WERI-Rb-1 (cell line): Measurements from ENCODE around the gene WFDC10A.
"Not testable (repeated sequence)": the region's sequence is repeated elsewhere in the genome, so short reads cannot be mapped to it uniquely, and the experiment has no call there.

ENCODE experiments used
- DNase-seq: peaks from one replicate; pipeline ENCODE4 v3.0.0-alpha.2; 2020
- H3K27ac ChIP-seq: fragments of 250-450 bp; sonication (Bioruptor Pico); 2 replicates; pipeline ENCODE4 v1.5.1; 2020; ENCODE audit warnings: mild to moderate bottlenecking, moderate library complexity
- H3K27me3 ChIP-seq: fragments of 250-450 bp; sonication (Bioruptor Pico); 2 replicates; pipeline ENCODE4 v1.5.1; 2021; ENCODE audit warnings: mild to moderate bottlenecking, low read depth, moderate library complexity; ENCODE audit not compliant: insufficient read depth, severe bottlenecking
- H3K36me3 ChIP-seq: fragments of 250-450 bp; sonication (Bioruptor Pico); 2 replicates; pipeline ENCODE4 v1.5.1; 2020; ENCODE audit warnings: mild to moderate bottlenecking, moderate library complexity
- H3K4me3 ChIP-seq: 2 replicates; pipeline ENCODE4 v1.5.1; 2011; ENCODE audit warnings: low read depth, mild to moderate bottlenecking, control low read depth, low read length
- H3K9me3 ChIP-seq: fragments of 250-450 bp; sonication (Bioruptor Pico); 2 replicates; pipeline ENCODE4 v1.5.1; 2021; ENCODE audit warnings: mild to moderate bottlenecking, moderate library complexity; ENCODE audit not compliant: severe bottlenecking
- CTCF ChIP-seq: IDR thresholded peaks from 2 replicates; pipeline ENCODE4 v1.5.1; 2011; ENCODE audit warnings: low read depth, mild to moderate bottlenecking, control low read depth, inconsistent platforms, low read length

Gene WFDC10A

GRCh38 chr20:45629496-45630100 is at the start of gene WFDC10A:
Gene WFDC10A (plus strand): TSS chr20:45629739. CDS start chr20:45629814, 75 bp downstream.
- H3K4me3 ChIP-seq, result no peak within 1 kb of the TSS
- peak; percentile 90 for TF ChIP-seq CTCF
- no peaks in the 10 kb centered on the region for H3K9me3 ChIP-seq
- no peak within 1 kb of the TSS for H3K27ac ChIP-seq
- peak; percentile 65 for DNase-seq
- no peaks in the 10 kb centered on the region for H3K36me3 ChIP-seq
- H3K27me3 ChIP-seq, result no peaks in the 10 kb centered on the region

GRCh38 chr20:45581702-45582101 is 47.8 kb upstream of the WFDC10A start:
- Histone ChIP-seq H3K4me3 (no peak overlapping the region), H3K27me3 (no peaks in the 10 kb centered on the region), H3K9me3 (no peaks in the 10 kb centered on the region), H3K27ac (no peak overlapping the region), H3K36me3 (no peaks in the 10 kb centered on the region)
- TF ChIP-seq CTCF, result no peak
- no peak for DNase-seq

- H3K4me3 ChIP-seq, result no peak overlapping the region
- no peak overlapping the region for H3K27ac ChIP-seq
- no peak for TF ChIP-seq CTCF
Observed at GRCh38 chr20:45583502-45583901, 46.0 kb upstream of the WFDC10A start.

GRCh38 chr20:45584294-45584693 is 45.2 kb upstream of the WFDC10A start:
- H3K9me3 ChIP-seq, H3K36me3 ChIP-seq, H3K27ac ChIP-seq, DNase-seq, H3K27me3 ChIP-seq, H3K4me3 ChIP-seq: not testable (repeated sequence)

More at GRCh38 chr20:45583502-45583901, 46.0 kb upstream of the WFDC10A start:
- no peaks in the 10 kb centered on the region for H3K27me3 ChIP-seq
- no peak for DNase-seq
- no peaks in the 10 kb centered on the region for H3K9me3 ChIP-seq
- no peaks in the 10 kb centered on the region for H3K36me3 ChIP-seq

GRCh38 chr20:45585986-45586385 is 43.6 kb upstream of the WFDC10A start:
- H3K27ac ChIP-seq, DNase-seq, H3K36me3 ChIP-seq, H3K27me3 ChIP-seq, H3K4me3 ChIP-seq, H3K9me3 ChIP-seq: not testable (repeated sequence)

GRCh38 chr20:45588800-45589199 is 40.7 kb upstream of the WFDC10A start:
- Histone ChIP-seq H3K9me3 (no peaks in the 10 kb centered on the region), H3K27me3 (no peaks in the 10 kb centered on the region), H3K27ac (no peak overlapping the region), H3K4me3 (no peak overlapping the region), H3K36me3 (no peaks in the 10 kb centered on the region)
- no peak for DNase-seq
- no peak for TF ChIP-seq CTCF

GRCh38 chr20:45589725-45590124 is 39.8 kb upstream of the WFDC10A start:
- Histone ChIP-seq H3K4me3 (no peak overlapping the region), H3K27ac (no peak overlapping the region), H3K36me3 (no peaks in the 10 kb centered on the region), H3K9me3 (no peaks in the 10 kb centered on the region), H3K27me3 (no peaks in the 10 kb centered on the region)
- DNase-seq, result no peak
- no peak for TF ChIP-seq CTCF
